Vagina (tissue), 2 donors: ENCODE measurements around the gene KICS2. TPM values are rescaled to one million over a fixed set of nuclear protein-coding genes. Genes with fewer than 3 reads are reported as not detected.

Source experiments
- DNase-seq, 2 donors: peaks; one replicate each; pipeline ENCODE4 v3.0.0-alpha.2; 2017; ENCODE audit errors: extremely low spot score in 2 of 2
- H3K27ac ChIP-seq: fragments of 200-600 bp; sonication (generic); one replicate; pipeline ENCODE4 v1.5.1; 2019
- H3K27me3 ChIP-seq: fragments of 200-600 bp; sonication (generic); one replicate; pipeline ENCODE4 v1.5.1; 2019
- H3K36me3 ChIP-seq, 2 donors: fragments of 200-600 bp; sonication (generic); one replicate each; pipeline ENCODE4 v1.5.1; 2017 to 2019
- H3K4me1 ChIP-seq: fragments of 200-600 bp; sonication (generic); one replicate; pipeline ENCODE4 v1.5.1; 2019
- H3K4me3 ChIP-seq, 2 donors: fragments of 200-600 bp; sonication (generic); 1 replicate in 1 of 2; 2 replicates in 1 of 2; pipeline ENCODE4 v1.5.1; 2016 to 2019
- H3K9me3 ChIP-seq: fragments of 200-600 bp; sonication (generic); one replicate; pipeline ENCODE4 v1.5.1; 2019
- CTCF ChIP-seq, 3 experiments: fragments of 450-650 bp in 2 of 3; fragments of 200-600 bp in 1 of 3; sonication (generic) in 1 of 3; IDR thresholded peaks; one replicate each; pipeline ENCODE4 v1.5.1; 2017 to 2019; ENCODE audit warnings: antibody characterized with exemption in 3 of 3, mild to moderate bottlenecking in 2 of 3, moderate library complexity in 2 of 3
- POLR2A ChIP-seq, 2 donors: fragments of 450-650 bp; IDR thresholded peaks; one replicate each; pipeline ENCODE4 v1.6.1; 2017; ENCODE audit warnings: antibody characterized with exemption in 2 of 2, mild to moderate bottlenecking in 2 of 2, moderate library complexity in 2 of 2
- POLR2AphosphoS5 ChIP-seq, 2 donors: sonication (generic); formaldehyde crosslinking; IDR thresholded peaks; one replicate each; pipeline ENCODE4 v1.9.0; 2017; ENCODE audit warnings: antibody characterized with exemption in 2 of 2, mild to moderate bottlenecking in 2 of 2, low read depth in 1 of 2; ENCODE audit not compliant: insufficient read depth in 1 of 2
- intact Hi-C: fragments of 100-400 bp; cut with DNase I; formaldehyde crosslinking; loops from one replicate; pipeline ENCODE4 v1.15.1; 2023
- total RNA-seq: library from RNA; depleted of rRNA; stranded (reverse); fragments of >200 nt; gene quantifications from one replicate; pipeline ENCODE4 v1.2.3, GENCODE V29; 2016

The KICS2 gene
- total RNA-seq, 1 donor from 2014 or later, result 9.6 TPM

GRCh38 chr12:64187794-64188193, 34.3 kb downstream of the KICS2 start:
- intact Hi-C loops, result no loop called here
- Histone ChIP-seq H3K27ac (no peak overlapping the region), H3K4me3 (no peak overlapping the region), H3K9me3 (no peaks in the 10 kb centered on the region), H3K36me3 (no peaks in the 10 kb centered on the region), H3K4me1 (no peaks in the 10 kb centered on the region), H3K27me3 (no peaks in the 10 kb centered on the region)
- DNase-seq, result no peak
- TF ChIP-seq POLR2A (IDR thresholded peaks at IDR 0.05), result no peak

- H3K9me3 ChIP-seq, result no peaks in the 10 kb centered on the region
- H3K36me3 ChIP-seq, result no peaks in the 10 kb centered on the region
- no peak for DNase-seq
- no peaks in the 10 kb centered on the region for H3K4me1 ChIP-seq
- intact Hi-C loops, result no loop called here
- H3K27me3 ChIP-seq, result no peaks in the 10 kb centered on the region
- H3K4me3 ChIP-seq, result no peak overlapping the region
- TF ChIP-seq POLR2AphosphoS5 (IDR thresholded peaks at IDR 0.05; ENCODE audit: insufficient read depth in 1 of 2, low read depth in 1 of 2) (no peak), CTCF (IDR thresholded peaks at IDR 0.05) (no peak), POLR2A (IDR thresholded peaks at IDR 0.05) (no peak)
- no peak overlapping the region for H3K27ac ChIP-seq
These were observed 34.7 kb downstream of the KICS2 start for GRCh38 chr12:64187370-64187769.

- Histone ChIP-seq H3K9me3 (no peaks in the 10 kb centered on the region), H3K4me1 (no peaks in the 10 kb centered on the region), H3K27ac (no peak overlapping the region), H3K27me3 (no peaks in the 10 kb centered on the region), H3K4me3 (no peak overlapping the region), H3K36me3 (no peaks in the 10 kb centered on the region)
- intact Hi-C loops, result no loop called here
- TF ChIP-seq POLR2A (IDR thresholded peaks at IDR 0.05) (no peak), CTCF (IDR thresholded peaks at IDR 0.05) (no peak), POLR2AphosphoS5 (IDR thresholded peaks at IDR 0.05; ENCODE audit: insufficient read depth in 1 of 2, low read depth in 1 of 2) (no peak)
- no peak for DNase-seq
These were observed 35.3 kb downstream of the KICS2 start for GRCh38 chr12:64186789-64187188.

GRCh38 chr12:64184216-64184615, 37.9 kb downstream of the KICS2 start:
- Histone ChIP-seq H3K27ac (no peak overlapping the region), H3K9me3 (no peaks in the 10 kb centered on the region), H3K4me3 (no peak overlapping the region), H3K36me3 (no peaks in the 10 kb centered on the region), H3K27me3 (no peaks in the 10 kb centered on the region), H3K4me1 (peaks cover 10% of the 10 kb centered on the region)
- DNase-seq, result no peak
- intact Hi-C loops, result no loop called here
- no peak for TF ChIP-seq POLR2A (IDR thresholded peaks at IDR 0.05)
- no peak for TF ChIP-seq POLR2AphosphoS5 (IDR thresholded peaks at IDR 0.05; ENCODE audit: insufficient read depth in 1 of 2, low read depth in 1 of 2)

- H3K4me1 ChIP-seq, result peaks cover 10% of the 10 kb centered on the region
- DNase-seq, result peak in 1 of 2 donors; percentile 90
These were observed 40.4 kb downstream of the KICS2 start for GRCh38 chr12:64181430-64182291.

More at GRCh38 chr12:64181430-64182291, 40.4 kb downstream of the KICS2 start:
- intact Hi-C loops, result loop anchor here (2.0 kb wide), 1 partner anchor 337 kb away; the partner anchor contains the start of gene SRGAP1
- Histone ChIP-seq H3K36me3 (no peaks in the 10 kb centered on the region), H3K27ac (peak overlapping the region; percentile 53), H3K4me3 (no peak overlapping the region), H3K9me3 (no peaks in the 10 kb centered on the region), H3K27me3 (no peaks in the 10 kb centered on the region)
- TF ChIP-seq POLR2AphosphoS5 (IDR thresholded peaks at IDR 0.05; ENCODE audit: insufficient read depth in 1 of 2, low read depth in 1 of 2) (no peak), CTCF (IDR thresholded peaks at IDR 0.05) (peak in 2 of 3 experiments; percentile 33 to 60)
